Measurements from ENCODE around the gene MGRN1.

Gene MGRN1

DNA sequence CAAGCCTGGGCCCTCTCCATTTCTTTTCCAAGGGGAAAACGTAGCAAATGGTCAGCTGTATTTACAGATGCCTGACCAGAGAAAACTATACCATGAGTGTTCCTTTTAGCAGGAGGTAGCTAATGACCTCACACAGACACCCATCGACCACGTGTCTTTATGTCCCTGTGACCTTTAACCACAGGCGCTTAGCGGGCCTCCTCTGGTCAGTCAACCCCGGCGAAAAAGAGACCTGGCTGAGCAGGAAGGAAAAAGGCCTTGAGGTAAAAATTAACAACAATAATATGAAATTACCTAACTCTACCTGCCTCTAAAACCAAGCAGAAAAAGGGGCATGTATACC, 77.8 kb downstream of the MGRN1 start:
- no peak for DNase-seq (ENCODE audit: low spot score)
- TF ChIP-seq, protein P1, sequence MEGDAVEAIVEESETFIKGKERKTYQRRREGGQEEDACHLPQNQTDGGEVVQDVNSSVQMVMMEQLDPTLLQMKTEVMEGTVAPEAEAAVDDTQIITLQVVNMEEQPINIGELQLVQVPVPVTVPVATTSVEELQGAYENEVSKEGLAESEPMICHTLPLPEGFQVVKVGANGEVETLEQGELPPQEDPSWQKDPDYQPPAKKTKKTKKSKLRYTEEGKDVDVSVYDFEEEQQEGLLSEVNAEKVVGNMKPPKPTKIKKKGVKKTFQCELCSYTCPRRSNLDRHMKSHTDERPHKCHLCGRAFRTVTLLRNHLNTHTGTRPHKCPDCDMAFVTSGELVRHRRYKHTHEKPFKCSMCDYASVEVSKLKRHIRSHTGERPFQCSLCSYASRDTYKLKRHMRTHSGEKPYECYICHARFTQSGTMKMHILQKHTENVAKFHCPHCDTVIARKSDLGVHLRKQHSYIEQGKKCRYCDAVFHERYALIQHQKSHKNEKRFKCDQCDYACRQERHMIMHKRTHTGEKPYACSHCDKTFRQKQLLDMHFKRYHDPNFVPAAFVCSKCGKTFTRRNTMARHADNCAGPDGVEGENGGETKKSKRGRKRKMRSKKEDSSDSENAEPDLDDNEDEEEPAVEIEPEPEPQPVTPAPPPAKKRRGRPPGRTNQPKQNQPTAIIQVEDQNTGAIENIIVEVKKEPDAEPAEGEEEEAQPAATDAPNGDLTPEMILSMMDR (IDR thresholded peaks at IDR 0.05; ENCODE audit: borderline replicate concordance, control extremely low read depth, extremely low read depth, insufficient read depth, missing control alignments): no peak
- in situ Hi-C loops (cut with MboI; ENCODE audit: low sequenced_read_pairs, unreplicated experiment): no loop called here

DNA sequence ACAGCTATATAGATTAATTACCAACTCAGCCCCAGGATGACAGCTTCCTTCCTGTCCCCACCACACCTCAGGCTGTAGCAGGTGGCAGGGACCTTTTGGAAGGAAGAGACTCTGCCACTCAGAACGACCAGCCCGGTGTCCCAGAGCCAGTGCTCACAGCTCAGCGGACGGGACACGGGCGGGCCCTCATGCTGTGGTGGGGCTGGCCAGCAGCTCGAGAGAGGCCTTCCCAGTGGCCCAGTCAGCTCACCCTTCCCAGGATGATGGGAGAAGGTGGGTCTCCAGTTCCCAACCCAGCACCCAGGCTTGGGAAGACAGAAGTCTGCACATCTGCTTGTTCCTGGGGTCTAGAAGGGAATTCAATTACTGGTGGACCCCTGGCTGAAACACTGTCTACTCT, 79.3 kb downstream of the MGRN1 start:
- no peak for DNase-seq (ENCODE audit: low spot score)
- in situ Hi-C loops (cut with MboI; ENCODE audit: low sequenced_read_pairs, unreplicated experiment): no loop called here

GRCh38 chr16:4704491-4704890, 79.9 kb downstream of the MGRN1 start:
- no peak for DNase-seq (ENCODE audit: low spot score)
- TF ChIP-seq, protein P1 (IDR thresholded peaks at IDR 0.05; ENCODE audit: borderline replicate concordance, control extremely low read depth, extremely low read depth, insufficient read depth, missing control alignments): no peak
- in situ Hi-C loops (cut with MboI; ENCODE audit: low sequenced_read_pairs, unreplicated experiment): no loop called here

More for the DNA sequence above, 79.3 kb downstream of the MGRN1 start:
- TF ChIP-seq, protein P1 (IDR thresholded peaks at IDR 0.05; ENCODE audit: borderline replicate concordance, control extremely low read depth, extremely low read depth, insufficient read depth, missing control alignments): no peak

DNA sequence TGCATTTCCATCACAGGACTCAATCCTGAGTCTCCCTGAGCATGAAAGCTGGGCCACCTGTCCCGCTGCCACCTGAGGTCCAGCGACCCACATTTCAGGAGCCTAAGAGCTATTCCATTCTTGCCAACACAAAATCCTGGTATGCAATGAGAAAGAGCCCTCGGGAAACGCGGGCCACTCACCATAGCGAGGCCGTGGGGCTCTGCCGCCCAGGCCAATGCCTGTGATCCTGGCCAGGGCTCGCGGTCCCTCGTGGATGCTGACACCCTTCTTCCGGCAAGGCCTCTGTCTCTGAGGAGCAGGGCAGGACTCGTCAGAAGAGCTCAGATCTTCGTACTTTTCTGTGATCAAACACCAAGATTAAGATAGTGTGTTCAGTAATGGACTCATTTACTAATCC, 80.3 kb downstream of the MGRN1 start:
- in situ Hi-C loops (cut with MboI; ENCODE audit: low sequenced_read_pairs, unreplicated experiment): no loop called here
- no peak for DNase-seq (ENCODE audit: low spot score)
- TF ChIP-seq, protein P1 (IDR thresholded peaks at IDR 0.05; ENCODE audit: borderline replicate concordance, control extremely low read depth, extremely low read depth, insufficient read depth, missing control alignments): no peak

DNA sequence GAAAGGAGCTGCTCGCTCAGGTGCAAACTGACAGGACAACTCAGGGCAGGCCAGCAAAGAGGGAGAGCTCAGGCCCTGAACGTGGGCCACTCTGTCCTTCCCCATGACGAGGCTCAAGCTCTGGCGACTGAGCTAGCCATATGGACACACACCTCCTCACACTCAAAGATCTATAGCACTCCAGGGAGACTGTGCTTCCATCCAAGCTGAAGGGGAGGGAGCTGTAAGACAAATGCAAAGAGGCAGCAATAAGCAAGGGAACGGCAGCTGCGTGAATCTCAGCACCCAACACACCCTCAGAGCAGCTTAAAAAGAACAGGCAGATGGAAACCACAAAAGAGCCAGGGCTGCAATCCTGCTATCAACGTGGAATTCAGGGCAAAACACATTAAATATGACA, 82.2 kb downstream of the MGRN1 start:
- TF ChIP-seq, protein P1 (IDR thresholded peaks at IDR 0.05; ENCODE audit: borderline replicate concordance, control extremely low read depth, extremely low read depth, insufficient read depth, missing control alignments): no peak
- in situ Hi-C loops (cut with MboI; ENCODE audit: low sequenced_read_pairs, unreplicated experiment): no loop called here
- DNase-seq (ENCODE audit: low spot score): no peak

DNA sequence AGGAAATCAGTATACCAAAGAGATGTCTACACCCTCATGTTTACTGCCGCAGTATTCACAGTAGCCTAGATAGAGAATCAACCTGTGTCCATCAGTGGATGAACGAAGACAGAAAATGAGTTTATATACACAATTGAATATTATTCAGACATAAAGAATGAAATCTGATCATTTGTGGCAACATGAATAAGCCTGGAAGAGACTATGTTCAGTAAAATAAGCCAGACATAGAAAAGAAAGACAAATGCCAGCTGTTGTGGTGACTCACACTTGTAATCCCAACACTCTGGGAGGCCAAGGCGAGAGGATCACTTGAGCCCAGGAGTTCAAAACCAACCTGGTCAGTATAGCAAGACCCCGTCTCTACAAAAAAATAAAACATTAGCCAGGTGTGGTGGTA, 84.9 kb downstream of the MGRN1 start:
- TF ChIP-seq, protein P1 (IDR thresholded peaks at IDR 0.05; ENCODE audit: borderline replicate concordance, control extremely low read depth, extremely low read depth, insufficient read depth, missing control alignments): no peak
- in situ Hi-C loops (cut with MboI; ENCODE audit: low sequenced_read_pairs, unreplicated experiment): no loop called here
- DNase-seq (ENCODE audit: low spot score): no peak

Data from GM13976 (cell line).